Stimulated activated CD8-positive, alpha-beta memory T cell treated with anti-CD3 and anti-CD28 coated beads, Interleukin-4, amount 100 ng/mL, for 24 hours (primary cell): ENCODE results near the gene HIVEP1.

Experiments
- DNase-seq: peaks from one replicate; pipeline ENCODE4 v3.0.0-alpha.2; 2020; ENCODE audit warnings: low read depth

The HIVEP1 gene

GRCh38 chr6:11994875-11995461 is 17.1 kb upstream of the HIVEP1 start:
- no peak for DNase-seq

GRCh38 chr6:11996751-11997150 is 15.4 kb upstream of the HIVEP1 start:
- DNase-seq: no peak

- no peak for DNase-seq
Observed at GRCh38 chr6:11999246-11999645, 12.9 kb upstream of the HIVEP1 start.

- no peak for DNase-seq
Observed at GRCh38 chr6:12000174-12000573, 11.9 kb upstream of the HIVEP1 start.

GRCh38 chr6:12001004-12001705 is 11.0 kb upstream of the HIVEP1 start:
- DNase-seq: no peak

- no peak for DNase-seq
Observed at GRCh38 chr6:12001706-12002435, 10.2 kb upstream of the HIVEP1 start.

- DNase-seq: no peak
Observed at GRCh38 chr6:12007473-12007872, 4.6 kb upstream of the HIVEP1 start.

- no peak for DNase-seq
Observed at GRCh38 chr6:12007887-12008286, 4.2 kb upstream of the HIVEP1 start.

- DNase-seq: peak; percentile 71
Observed at GRCh38 chr6:12008366-12009179, 3.5 kb upstream of the HIVEP1 start.

- DNase-seq: no peak
Observed at GRCh38 chr6:12009180-12009685, 2.9 kb upstream of the HIVEP1 start.

- no peak for DNase-seq
Observed at GRCh38 chr6:12009876-12010634, 2.1 kb upstream of the HIVEP1 start.

GRCh38 chr6:12010635-12011275 is 1.4 kb upstream of the HIVEP1 start:
- DNase-seq: peak; percentile 16

GRCh38 chr6:12011276-12012037 is 655 bp upstream of the HIVEP1 start:
- peak; percentile 95 for DNase-seq

- peak; percentile 64 for DNase-seq
Observed at GRCh38 chr6:12012558-12013306, 620 bp downstream of the HIVEP1 start.

GRCh38 chr6:12013307-12013719 is 1.2 kb downstream of the HIVEP1 start:
- no peak for DNase-seq

GRCh38 chr6:12014027-12014872 is 2.1 kb downstream of the HIVEP1 start:
- DNase-seq: no peak

GRCh38 chr6:12014873-12015149 is 2.7 kb downstream of the HIVEP1 start:
- no peak for DNase-seq

- no peak for DNase-seq
Observed at GRCh38 chr6:12017263-12017662, 5.2 kb downstream of the HIVEP1 start.
